GM12872 (cell line): ENCODE measurements around the gene TMEM256.

Experiments
- TF ChIP-seq, protein P1 (sequence below): IDR thresholded peaks from 3 replicates; pipeline ENCODE4 v1.5.1; 2011; ENCODE audit warnings: low read depth, mild to moderate bottlenecking, low read length, moderate library complexity; ENCODE audit not compliant: insufficient read depth

The TMEM256 gene

DNA sequence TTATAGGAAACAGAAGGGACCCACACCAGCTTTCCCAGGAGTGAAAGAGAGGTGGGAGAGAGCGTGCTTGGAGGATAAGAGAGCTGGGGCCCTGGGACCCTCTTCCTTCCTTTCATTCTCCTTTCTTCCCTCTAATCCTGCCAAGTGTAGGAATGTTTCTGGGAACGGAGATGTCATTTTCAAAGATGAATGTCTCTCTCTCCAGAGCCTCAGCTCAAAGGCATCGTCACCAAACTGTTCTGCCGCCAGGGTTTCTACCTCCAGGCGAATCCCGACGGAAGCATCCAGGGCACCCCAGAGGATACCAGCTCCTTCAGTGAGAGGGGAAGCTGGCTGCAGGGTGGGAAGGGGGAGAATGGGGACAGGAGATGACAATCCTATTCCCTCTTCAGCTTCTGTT lies 37.4 kb upstream of the TMEM256 start:
- TF ChIP-seq, protein P1, sequence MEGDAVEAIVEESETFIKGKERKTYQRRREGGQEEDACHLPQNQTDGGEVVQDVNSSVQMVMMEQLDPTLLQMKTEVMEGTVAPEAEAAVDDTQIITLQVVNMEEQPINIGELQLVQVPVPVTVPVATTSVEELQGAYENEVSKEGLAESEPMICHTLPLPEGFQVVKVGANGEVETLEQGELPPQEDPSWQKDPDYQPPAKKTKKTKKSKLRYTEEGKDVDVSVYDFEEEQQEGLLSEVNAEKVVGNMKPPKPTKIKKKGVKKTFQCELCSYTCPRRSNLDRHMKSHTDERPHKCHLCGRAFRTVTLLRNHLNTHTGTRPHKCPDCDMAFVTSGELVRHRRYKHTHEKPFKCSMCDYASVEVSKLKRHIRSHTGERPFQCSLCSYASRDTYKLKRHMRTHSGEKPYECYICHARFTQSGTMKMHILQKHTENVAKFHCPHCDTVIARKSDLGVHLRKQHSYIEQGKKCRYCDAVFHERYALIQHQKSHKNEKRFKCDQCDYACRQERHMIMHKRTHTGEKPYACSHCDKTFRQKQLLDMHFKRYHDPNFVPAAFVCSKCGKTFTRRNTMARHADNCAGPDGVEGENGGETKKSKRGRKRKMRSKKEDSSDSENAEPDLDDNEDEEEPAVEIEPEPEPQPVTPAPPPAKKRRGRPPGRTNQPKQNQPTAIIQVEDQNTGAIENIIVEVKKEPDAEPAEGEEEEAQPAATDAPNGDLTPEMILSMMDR: no peak

- TF ChIP-seq, protein P1: no peak
These were observed 36.9 kb upstream of the TMEM256 start for GRCh38 chr17:7440834-7441195.

DNA sequence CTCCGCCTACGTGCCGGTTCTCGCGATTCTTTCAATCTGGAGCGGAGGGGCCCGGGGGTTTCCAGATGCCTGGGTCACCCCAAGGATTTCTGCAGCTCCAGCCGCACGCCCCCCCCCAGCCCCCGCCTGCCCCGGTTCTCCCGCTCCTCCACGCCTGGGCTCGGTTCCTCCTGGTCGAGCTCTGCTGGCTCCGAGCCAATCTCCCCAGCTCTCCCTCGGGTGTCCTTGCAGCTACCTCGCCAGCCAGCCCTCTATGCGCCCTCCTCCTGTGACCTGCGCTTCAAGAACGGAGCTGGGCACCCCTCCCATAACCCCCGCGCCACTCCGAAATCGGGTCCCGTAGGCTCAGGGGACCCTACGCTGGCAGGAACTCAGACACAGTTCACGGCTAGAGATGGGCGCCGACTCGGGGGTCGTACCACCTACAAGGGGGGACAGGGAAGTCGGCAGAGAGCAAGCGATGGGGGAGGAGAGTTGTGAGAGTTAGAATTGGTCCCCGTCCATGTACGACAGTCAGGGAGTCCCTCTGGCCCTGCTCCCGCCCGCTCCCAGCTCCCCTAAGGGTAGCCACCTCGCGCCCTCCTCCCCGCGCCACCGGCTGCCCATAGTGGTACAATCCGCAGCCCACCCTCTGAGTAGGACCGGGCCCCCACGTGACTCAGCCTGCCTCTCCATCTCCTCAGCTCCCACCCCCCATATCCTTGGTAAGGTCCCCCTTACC lies 36.4 kb upstream of the TMEM256 start:
- TF ChIP-seq, protein P1: no peak

GRCh38 chr17:7439462-7440112 lies 35.7 kb upstream of the TMEM256 start, which contains the start of gene FGF11:
Gene FGF11, plus strand, starts transcription at chr17:7439512. Its CDS starts 109 bp downstream, at chr17:7439621.
- TF ChIP-seq, protein P1: no peak

- TF ChIP-seq, protein P1: no peak
These were observed 35.0 kb upstream of the TMEM256 start for GRCh38 chr17:7438656-7439460.

- TF ChIP-seq, protein P1: no peak
These were observed 34.2 kb upstream of the TMEM256 start for GRCh38 chr17:7437950-7438614.
